ENCODE results near the gene OSGIN1.

Gene OSGIN1

GRCh38 chr16:83952940-83953795 is at the start of gene OSGIN1:
Gene OSGIN1, plus strand, starts transcription at chr16:83953240. Its CDS starts 4,432 bp downstream, at chr16:83957672.
- DNase-seq (ENCODE audit: low read depth, low spot score): no peak

- DNase-seq (ENCODE audit: low read depth, low spot score): no peak
These were observed 49.3 kb upstream of the OSGIN1 start for GRCh38 chr16:83903751-83904150.

- DNase-seq (ENCODE audit: low read depth, low spot score): no peak
These were observed 46.4 kb upstream of the OSGIN1 start for GRCh38 chr16:83906683-83907082.

- no peak for DNase-seq (ENCODE audit: low read depth, low spot score)
These were observed 45.9 kb upstream of the OSGIN1 start for GRCh38 chr16:83907111-83907510.

GRCh38 chr16:83907631-83908250 is 45.3 kb upstream of the OSGIN1 start:
- DNase-seq (ENCODE audit: low read depth, low spot score): no peak

- no peak for DNase-seq (ENCODE audit: low read depth, low spot score)
These were observed 44.2 kb upstream of the OSGIN1 start for GRCh38 chr16:83908798-83909197.

GRCh38 chr16:83911290-83911689 is 41.8 kb upstream of the OSGIN1 start:
- no peak for DNase-seq (ENCODE audit: low read depth, low spot score)

- DNase-seq (ENCODE audit: low read depth, low spot score): no peak
These were observed 40.4 kb upstream of the OSGIN1 start for GRCh38 chr16:83912519-83913244.

GRCh38 chr16:83913245-83913633 is 39.8 kb upstream of the OSGIN1 start:
- DNase-seq (ENCODE audit: low read depth, low spot score): no peak

GRCh38 chr16:83914091-83914710 is 38.8 kb upstream of the OSGIN1 start:
- DNase-seq (ENCODE audit: low read depth, low spot score): no peak

- no peak for DNase-seq (ENCODE audit: low read depth, low spot score)
These were observed 38.0 kb upstream of the OSGIN1 start for GRCh38 chr16:83915081-83915480.

GRCh38 chr16:83915491-83915890 is 37.5 kb upstream of the OSGIN1 start:
- no peak for DNase-seq (ENCODE audit: low read depth, low spot score)

- no peak for DNase-seq (ENCODE audit: low read depth, low spot score)
These were observed 35.6 kb upstream of the OSGIN1 start for GRCh38 chr16:83917152-83918120.

GRCh38 chr16:83920894-83921491 is 32.0 kb upstream of the OSGIN1 start:
- DNase-seq (ENCODE audit: low read depth, low spot score): no peak

GRCh38 chr16:83923581-83924365 is 29.3 kb upstream of the OSGIN1 start:
- no peak for DNase-seq (ENCODE audit: low read depth, low spot score)

- DNase-seq (ENCODE audit: low read depth, low spot score): no peak
These were observed 28.4 kb upstream of the OSGIN1 start for GRCh38 chr16:83924686-83925085.

GRCh38 chr16:83925095-83925905 is 27.7 kb upstream of the OSGIN1 start:
- no peak for DNase-seq (ENCODE audit: low read depth, low spot score)

GRCh38 chr16:83925957-83926725 is 26.9 kb upstream of the OSGIN1 start:
- no peak for DNase-seq (ENCODE audit: low read depth, low spot score)
